HG03460 (cell line): Measurements from ENCODE around the gene FAM219A.
"Not testable (repeated sequence)": the region's sequence is repeated elsewhere in the genome, so short reads cannot be mapped to it uniquely, and the experiment has no call there.

Experiments used
- ATAC-seq: cut with Tn5 transposase; IDR thresholded peaks from one replicate; pipeline ENCODE4 v1.9.1; 2021; ENCODE audit not compliant: unreplicated experiment

The FAM219A gene

DNA sequence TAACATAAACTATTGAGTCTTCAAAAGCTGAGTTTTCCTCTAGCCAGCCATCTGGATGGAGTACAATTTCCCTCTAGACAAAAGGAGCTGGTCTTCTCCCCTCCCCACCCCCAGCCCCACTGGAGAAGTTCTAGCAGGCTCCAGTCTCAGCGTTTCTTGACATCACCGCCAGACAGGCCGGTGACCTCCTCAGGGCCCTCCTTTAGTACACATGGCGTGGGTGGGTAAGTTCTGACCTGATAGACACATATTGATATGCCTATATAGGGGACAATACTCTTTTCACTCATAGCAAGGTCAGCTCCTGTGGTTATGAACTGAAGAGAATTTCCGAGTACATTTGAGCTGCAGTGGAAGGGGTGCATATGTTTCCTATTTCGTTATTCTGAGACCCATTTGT is 27.5 kb upstream of the FAM219A start:
- no peak for ATAC-seq

DNA sequence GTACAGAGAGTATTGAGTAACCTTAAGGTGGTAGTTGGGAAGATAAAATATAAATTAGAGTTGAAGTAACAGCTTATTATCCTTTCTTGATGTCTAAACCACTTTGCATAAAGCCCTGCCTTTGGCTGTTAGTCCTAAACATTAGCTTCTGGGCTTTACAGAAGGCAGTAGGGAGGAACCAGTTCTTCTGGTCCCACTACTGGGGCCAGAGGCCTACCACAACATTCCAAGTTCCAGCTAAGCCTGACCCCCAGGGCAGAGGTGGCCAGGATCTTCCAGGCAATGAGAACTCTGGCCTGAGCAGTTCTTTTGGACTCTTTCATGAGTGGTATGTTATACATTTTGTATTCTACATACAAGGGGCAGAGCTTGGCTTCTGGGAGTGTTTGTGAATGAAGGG is 26.3 kb upstream of the FAM219A start:
- no peak for ATAC-seq

DNA sequence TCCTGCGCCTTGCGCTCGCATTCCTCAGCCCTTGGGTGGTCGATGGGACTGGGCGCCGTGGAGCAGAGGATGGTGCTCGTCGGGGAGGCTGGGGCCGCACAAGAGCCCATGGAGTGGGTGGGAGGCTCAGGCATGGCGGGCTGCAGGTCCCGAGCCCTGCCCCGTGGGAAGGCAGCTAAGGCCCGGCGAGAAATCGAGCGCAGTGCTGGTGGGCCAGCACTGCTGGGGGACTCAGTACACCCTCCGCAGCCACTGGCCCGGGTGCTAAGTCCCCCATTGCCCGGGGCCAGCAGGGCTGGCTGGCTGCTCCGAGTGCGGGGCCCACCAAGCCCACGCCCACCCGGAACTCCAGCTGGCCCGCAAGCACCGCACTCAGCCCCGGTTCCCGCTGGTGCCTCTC is 24.4 kb upstream of the FAM219A start:
- ATAC-seq, result not testable (repeated sequence)

DNA sequence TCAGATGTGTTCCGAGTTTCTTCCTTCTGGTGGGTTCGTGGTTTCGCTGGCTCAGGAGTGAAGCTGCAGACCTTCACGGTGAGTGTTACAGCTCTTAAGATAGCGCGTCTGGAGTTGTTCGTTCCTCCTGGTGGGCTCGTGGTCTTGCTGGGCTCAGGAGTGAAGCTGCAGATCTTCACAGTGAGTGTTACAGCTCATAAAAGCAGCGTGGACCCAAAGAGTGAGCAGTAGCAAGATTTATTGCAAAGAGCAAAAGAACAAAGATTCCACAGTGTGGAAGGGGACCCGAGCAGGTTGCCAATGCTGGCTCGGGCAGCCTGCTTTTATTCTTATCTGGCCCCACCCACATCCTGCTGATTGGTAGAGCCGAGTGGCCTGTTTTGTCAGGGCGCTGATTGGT is 23.2 kb upstream of the FAM219A start:
- not testable (repeated sequence) for ATAC-seq

- ATAC-seq, result no peak
Observed at GRCh38 chr9:34479431-34479866, 21.1 kb upstream of the FAM219A start.

DNA sequence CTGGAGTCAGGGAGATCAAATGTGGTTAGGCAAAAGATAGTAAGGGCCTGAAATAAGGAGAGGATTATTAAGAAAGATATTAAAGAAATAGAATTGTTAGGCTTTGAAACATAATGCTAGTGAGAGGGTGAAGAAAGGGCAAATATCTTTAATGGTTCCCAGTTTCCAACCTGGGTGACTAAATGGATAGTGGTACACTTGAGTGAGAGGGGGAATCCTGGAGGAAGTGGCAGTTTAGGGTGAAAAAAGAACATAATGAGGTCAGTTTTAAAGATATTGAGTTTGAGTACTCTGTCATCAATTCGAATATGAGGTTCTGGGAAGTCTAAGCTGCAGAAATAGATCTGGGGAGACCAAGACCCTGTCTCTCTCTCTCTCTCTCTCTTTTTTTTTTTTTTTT is 19.2 kb upstream of the FAM219A start:
- ATAC-seq, result no peak

DNA sequence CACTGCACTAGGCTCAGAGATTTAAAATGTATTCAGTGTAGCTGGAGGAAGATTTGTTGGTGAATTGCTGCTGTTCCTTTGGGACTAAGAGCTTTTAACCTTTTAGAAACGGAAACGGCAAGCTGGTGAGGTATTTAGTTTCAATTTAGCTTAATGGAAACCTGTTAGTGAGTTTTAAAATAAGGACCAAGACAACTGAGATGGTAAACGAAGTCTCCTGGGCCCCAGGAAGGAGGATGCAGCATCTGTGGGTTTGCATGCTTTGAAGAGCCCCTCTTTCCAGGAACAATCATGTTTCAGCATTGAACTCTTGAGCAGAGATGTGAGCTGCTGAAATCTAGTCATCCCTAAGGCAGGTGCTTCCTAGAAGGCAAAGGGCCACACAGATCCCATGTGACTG is 16.7 kb upstream of the FAM219A start:
- ATAC-seq, result no peak

DNA sequence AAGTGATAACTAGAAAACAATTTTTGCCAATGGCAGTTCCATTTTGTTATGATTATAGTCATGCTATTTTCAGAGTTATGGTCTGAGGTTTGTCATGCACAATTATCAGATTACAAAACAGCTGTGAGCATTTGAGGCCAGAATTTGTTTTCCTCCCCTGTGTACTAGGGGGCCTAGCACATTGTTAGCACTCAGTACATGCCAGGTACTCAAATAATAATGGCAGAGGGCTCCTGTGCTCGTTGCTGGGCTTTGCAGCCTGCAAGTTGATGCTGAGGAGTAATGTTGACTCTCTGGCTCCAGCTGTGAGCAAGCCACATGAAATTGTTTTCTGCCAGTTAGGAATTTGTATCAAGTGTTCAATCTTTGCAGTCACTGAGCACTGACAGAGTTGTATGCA is 7.1 kb upstream of the FAM219A start:
- ATAC-seq, result no peak

DNA sequence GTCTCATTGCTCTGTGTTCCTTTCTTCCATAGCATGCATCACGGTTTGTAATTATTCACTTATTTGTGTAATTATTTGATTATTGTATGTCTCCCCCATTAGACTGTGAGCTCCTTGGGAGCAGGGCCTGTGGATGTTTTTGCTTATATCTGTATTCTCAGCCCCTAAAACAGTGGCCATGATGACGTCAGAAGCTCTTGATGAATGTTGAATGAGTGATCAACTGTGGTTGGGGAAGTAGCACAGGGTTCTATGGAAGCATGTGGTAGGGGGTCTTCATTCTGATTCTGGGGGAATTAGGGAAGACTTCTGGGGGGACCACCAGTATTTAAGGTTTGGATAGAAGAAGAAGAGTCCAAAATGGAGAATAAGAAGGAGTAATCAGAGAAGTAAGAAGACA is 6.2 kb upstream of the FAM219A start:
- ATAC-seq, result no peak

DNA sequence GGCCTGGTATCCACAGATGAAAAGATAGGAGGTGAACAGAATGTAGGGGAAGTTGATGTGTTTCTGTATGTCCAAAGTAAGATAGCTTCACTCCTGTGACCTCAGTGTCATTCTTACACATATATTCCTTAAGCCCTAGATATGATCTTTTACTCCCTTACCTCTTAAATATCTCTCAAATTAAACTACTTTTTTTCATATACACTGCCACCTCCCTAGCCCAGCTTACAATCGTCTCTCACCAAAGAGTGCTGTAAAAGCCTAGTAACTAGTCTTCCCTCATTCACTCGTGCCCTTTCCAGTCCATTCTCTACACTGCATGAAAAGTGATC is 5.5 kb upstream of the FAM219A start:
- ATAC-seq, result no peak

DNA sequence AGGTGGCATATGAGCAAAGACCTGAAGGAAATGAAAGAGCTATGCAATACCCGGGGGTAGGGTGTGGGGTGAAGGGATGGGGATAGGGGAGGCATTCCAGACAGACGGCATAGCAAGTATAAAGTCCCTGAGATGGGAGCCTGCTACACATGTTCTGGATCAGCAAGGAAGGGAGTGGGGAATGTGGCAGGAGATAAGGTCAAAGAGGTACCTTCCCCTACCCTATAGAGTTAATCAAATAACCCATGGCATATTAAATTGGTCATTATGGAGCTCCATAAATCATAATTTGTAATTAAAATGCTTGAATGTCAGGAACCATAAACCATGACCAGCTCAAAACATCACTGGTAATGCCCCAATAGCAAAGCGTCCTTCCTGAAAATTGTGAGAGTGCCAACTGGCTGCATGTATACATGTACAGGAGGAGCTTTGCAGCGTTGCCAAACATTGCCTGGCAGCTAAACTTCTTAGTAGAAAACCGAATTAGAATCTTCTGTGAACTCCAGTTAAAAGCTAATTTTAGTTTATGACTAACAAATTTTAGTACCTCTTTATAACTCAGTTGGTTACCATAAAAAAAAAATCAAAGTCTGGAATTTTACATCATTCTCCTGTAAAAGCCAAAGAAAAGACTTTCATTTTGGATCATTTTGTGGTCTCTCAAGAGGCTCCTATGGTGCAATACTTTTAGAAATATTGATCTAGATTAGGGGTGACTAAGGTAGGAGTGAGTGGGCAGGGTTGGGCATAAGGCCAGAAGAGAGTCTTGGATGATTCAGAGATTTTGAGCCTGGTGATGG is 4.9 kb upstream of the FAM219A start:
- no peak for ATAC-seq

DNA sequence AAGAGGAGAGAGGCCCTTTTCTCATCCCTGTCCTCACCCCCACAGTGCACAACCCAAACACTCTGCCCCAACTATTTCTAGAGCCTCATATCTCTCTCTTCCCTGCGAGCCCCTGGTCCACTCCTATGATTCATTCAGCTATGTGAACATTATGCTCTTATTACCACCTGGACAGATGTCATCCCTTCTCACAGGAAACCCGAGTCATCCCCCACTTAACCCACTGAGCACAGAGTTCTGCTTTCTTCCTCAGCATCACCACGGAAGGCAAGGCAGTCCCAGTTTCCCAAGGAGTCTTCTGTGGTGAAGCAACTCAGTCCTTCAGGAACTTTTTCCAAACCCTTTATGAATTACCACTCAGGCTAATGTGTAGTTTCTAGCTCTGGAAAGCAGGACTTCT is 1.6 kb upstream of the FAM219A start:
- ATAC-seq, result no peak

DNA sequence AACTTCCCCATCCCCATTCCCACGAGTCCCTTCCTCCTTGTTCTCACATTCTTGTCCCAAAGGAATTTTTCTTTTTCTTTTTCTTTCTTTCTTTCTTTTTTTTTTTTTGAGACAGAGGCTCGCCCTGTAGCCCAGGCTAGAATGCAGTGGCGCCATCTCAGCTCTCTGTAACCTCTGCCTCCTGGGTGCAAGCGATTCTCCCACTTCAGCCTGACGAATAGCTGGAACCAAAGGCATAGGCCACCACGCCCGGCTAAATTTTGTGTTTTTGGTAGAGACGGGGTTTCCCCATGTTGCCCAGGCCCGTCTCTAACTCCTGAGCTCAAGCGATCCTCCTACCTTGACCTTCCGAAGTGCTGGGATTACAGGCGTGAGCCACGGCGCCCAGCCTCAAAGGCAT is 986 bp upstream of the FAM219A start:
- ATAC-seq, result no peak

- no peak for ATAC-seq
Observed at GRCh38 chr9:34458959-34459340, 580 bp upstream of the FAM219A start.

DNA sequence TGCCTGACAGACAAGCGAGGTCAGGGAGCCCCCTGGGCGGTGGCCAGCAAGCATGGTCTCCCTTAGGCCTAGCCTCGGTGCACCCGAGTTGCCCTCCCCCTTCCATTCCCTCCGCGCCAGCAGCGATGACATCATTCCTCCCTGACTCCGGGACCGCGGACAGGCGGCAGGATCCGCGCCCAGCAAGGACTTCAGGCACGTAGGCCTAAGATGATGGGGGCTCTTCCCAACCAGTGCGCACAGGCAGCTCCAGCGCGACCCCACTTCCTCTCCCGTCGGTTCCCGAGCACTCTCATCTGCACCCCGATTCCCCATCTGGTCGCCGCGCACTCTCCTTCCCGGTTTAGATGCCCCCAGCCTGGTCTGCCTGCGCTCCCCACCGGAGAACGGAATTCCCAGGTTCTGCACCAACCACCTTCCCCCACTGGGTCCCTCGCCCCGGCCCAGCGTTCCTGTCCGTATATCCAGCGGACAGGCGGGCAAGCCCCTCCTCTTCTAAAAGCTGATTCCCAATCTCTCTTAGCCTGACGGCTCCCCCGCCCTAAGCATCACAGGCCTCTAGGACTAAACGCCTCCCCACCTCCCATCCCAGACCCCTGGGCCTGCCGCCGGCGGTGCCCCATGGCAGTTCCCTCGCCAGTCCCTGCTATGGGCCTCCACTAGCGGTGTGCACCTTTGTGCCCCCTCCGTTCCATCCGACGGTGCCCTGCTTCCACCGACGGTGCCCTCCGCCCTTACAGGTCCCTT is 931 bp downstream of the FAM219A start:
- ATAC-seq, result no peak

- no peak for ATAC-seq
Observed at GRCh38 chr9:34456746-34457145, 1.6 kb downstream of the FAM219A start.

DNA sequence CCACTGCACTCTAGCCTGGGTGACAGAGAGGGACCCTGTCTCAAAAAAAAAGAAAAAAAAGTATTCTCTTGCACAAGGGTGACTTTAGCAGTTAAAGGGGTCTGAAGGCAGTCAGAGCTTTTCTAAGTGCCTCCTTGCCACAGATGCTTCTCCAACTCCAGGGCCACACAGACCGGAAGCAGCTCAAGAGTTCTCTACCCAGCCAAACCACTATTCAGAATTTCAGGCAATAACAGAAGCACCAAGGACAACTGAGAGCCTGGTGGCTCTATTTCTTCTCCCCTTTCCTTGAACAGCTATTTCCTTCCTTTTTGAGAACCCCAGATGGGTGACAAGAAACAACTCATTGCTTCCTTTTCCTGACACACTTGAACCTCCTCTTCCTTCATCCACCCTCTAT is 2.2 kb downstream of the FAM219A start:
- ATAC-seq, result no peak

- ATAC-seq, result no peak
Observed at GRCh38 chr9:34454571-34455065, 3.8 kb downstream of the FAM219A start.

DNA sequence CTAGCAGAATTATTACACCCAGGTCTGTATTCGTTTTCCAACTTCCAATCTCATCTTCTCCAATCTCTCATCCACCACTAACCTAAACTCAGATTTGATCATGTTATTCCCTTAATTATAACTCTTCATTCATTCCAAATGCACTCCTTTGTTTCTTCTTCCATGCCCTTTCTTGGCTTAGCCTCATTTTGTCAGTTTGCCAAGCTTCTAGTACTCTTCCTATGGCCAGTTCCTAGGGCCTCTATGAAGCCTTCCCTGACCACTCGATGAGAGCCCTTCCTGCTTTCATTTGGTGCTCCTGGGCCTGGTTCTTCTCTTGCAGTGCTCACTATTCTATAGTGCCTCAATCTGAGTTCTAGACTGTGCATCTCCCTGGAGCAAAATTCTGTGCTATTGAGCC is 5.8 kb downstream of the FAM219A start:
- ATAC-seq, result no peak

DNA sequence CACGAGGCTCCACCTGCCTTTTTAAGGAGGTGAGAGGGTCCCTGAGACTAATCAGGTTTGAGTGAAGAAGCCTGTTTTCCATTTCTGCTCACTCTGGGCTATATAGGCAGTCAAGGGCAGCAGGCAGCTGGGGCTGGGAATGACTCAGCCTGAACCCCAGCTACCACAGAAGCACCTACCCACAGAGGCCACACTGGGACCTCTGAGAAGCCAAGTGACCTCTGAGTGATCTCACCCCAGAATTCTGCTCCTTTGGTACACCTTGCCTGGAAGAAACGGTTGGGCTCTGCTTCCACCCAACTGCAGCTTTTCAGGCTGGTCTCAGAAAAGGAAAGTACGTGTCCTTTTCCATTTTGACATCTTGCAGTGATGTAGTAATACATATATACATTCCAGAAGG is 6.8 kb downstream of the FAM219A start:
- no peak for ATAC-seq

DNA sequence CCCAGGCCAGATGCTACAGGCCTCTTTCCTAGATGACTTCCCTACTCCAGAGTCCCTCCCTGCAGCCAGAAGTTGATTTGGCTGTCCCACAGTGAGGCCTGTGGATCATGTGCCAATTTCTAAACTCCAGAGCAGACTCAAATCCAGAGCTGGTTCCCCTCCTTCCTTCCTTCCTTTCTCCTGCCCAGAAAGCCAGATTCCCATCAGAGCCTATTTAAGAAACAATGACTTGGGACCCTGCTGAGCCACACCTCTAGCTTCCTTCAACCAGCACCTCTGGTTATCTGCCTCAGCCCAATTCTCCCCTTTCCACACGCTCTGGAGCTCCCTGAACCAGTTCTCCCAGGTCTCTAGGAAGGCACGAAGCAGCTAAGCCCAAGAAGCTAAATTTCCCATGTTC is 7.2 kb downstream of the FAM219A start:
- no peak for ATAC-seq

DNA sequence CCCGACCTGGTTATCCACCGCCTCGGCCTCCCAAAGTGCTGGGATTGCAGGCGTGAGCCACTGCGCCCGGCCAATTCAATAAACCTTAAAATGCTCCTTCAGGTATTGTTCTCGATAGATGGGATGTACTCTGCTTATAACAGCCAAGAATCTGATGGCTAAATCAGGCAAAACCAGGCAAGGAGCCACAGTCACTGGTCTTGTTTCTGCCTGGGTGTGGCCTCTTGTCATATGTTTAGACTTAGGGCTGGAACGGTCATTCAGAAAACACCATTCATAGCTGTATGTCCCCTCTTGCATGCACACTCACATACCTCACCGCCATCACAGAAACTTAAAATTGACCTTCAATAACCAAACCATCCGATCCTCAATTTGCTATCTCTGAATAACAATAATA is 7.7 kb downstream of the FAM219A start:
- no peak for ATAC-seq

GRCh38 chr9:34446951-34447350 is 11.4 kb downstream of the FAM219A start:
- no peak for ATAC-seq
